Activated T-helper 17 cell treated with anti-CD3 and anti-CD28 coated beads, Interleukin-2, amount 50 U/mL, for 72 hours (primary cell): Measurements from ENCODE around the gene MRPL33. TPM values are rescaled to one million over a fixed set of nuclear protein-coding genes. Genes with fewer than 3 reads are reported as not detected.

Experiments
- ATAC-seq: fragments of 150-1000 bp; cut with Tn5 transposase; replicated peaks from 2 replicates; pipeline ENCODE4 v1.10.0; 2021; ENCODE audit warnings: mild to moderate bottlenecking, moderate library complexity
- H3K27ac Mint-ChIP-seq: one replicate; pipeline ENCODE4 v1.8.0; 2022; ENCODE audit warnings: mixed read lengths
- H3K27me3 Mint-ChIP-seq: one replicate; pipeline ENCODE4 v1.8.0; 2022; ENCODE audit warnings: mixed read lengths
- H3K36me3 Mint-ChIP-seq: one replicate; pipeline ENCODE4 v1.8.0; 2022; ENCODE audit warnings: low read depth, mild to moderate bottlenecking, mixed read lengths
- H3K4me1 Mint-ChIP-seq: one replicate; pipeline ENCODE4 v1.8.0; 2022; ENCODE audit warnings: mixed read lengths
- H3K4me3 Mint-ChIP-seq: one replicate; pipeline ENCODE4 v1.8.0; 2022; ENCODE audit warnings: mild to moderate bottlenecking, mixed read lengths
- H3K9me3 Mint-ChIP-seq: one replicate; pipeline ENCODE4 v1.8.0; 2022; ENCODE audit warnings: mixed read lengths
- total RNA-seq, 2 donors: library from RNA; stranded (reverse); gene quantifications; one replicate each; pipeline ENCODE4 v1.2.3, GENCODE V29; 2022

The MRPL33 gene
- total RNA-seq, 2 donors from 2014 or later, result 53.1 to 76.3 TPM

GRCh38 chr2:27802547-27802946, 31.0 kb downstream of the MRPL33 start:
- no peak for ATAC-seq
- Mint-ChIP-seq H3K4me1 (no peaks in the 10 kb centered on the region), H3K27ac (no peak overlapping the region), H3K36me3 (no peaks in the 10 kb centered on the region), H3K9me3 (no peaks in the 10 kb centered on the region), H3K27me3 (no peaks in the 10 kb centered on the region), H3K4me3 (no peak overlapping the region)

- no peak for ATAC-seq
- Mint-ChIP-seq H3K27me3 (no peaks in the 10 kb centered on the region), H3K4me1 (no peaks in the 10 kb centered on the region), H3K27ac (no peak overlapping the region), H3K36me3 (no peaks in the 10 kb centered on the region), H3K9me3 (no peaks in the 10 kb centered on the region), H3K4me3 (no peak overlapping the region)
Measured at GRCh38 chr2:27803046-27803445, 31.5 kb downstream of the MRPL33 start.

GRCh38 chr2:27804146-27804545, 32.6 kb downstream of the MRPL33 start:
- no peaks in the 10 kb centered on the region for H3K36me3 Mint-ChIP-seq
- no peak for ATAC-seq
- H3K27me3 Mint-ChIP-seq, result no peaks in the 10 kb centered on the region
- no peaks in the 10 kb centered on the region for H3K4me1 Mint-ChIP-seq
- no peak overlapping the region for H3K27ac Mint-ChIP-seq
- no peak overlapping the region for H3K4me3 Mint-ChIP-seq
- H3K9me3 Mint-ChIP-seq, result no peaks in the 10 kb centered on the region

GRCh38 chr2:27805180-27805579, 33.7 kb downstream of the MRPL33 start:
- H3K27ac Mint-ChIP-seq, result no peak overlapping the region
- no peaks in the 10 kb centered on the region for H3K9me3 Mint-ChIP-seq

GRCh38 chr2:27806311-27807059, 35.0 kb downstream of the MRPL33 start:
- ATAC-seq, result no peak
- no peak overlapping the region for H3K4me3 Mint-ChIP-seq
- no peak overlapping the region for H3K27ac Mint-ChIP-seq
- H3K36me3 Mint-ChIP-seq, result no peaks in the 10 kb centered on the region
- no peaks in the 10 kb centered on the region for H3K27me3 Mint-ChIP-seq
- peaks cover 5% of the 10 kb centered on the region for H3K4me1 Mint-ChIP-seq
- no peaks in the 10 kb centered on the region for H3K9me3 Mint-ChIP-seq

More at GRCh38 chr2:27805180-27805579, 33.7 kb downstream of the MRPL33 start:
- Mint-ChIP-seq H3K4me1 (peaks cover 4% of the 10 kb centered on the region), H3K4me3 (no peak overlapping the region), H3K36me3 (no peaks in the 10 kb centered on the region), H3K27me3 (no peaks in the 10 kb centered on the region)
- ATAC-seq, result no peak

GRCh38 chr2:27807476-27807875, 36.0 kb downstream of the MRPL33 start:
- Mint-ChIP-seq H3K9me3 (no peaks in the 10 kb centered on the region), H3K27ac (no peak overlapping the region), H3K27me3 (no peaks in the 10 kb centered on the region), H3K4me1 (peaks cover 5% of the 10 kb centered on the region), H3K36me3 (no peaks in the 10 kb centered on the region), H3K4me3 (no peak overlapping the region)
- no peak for ATAC-seq

GRCh38 chr2:27808418-27808817, 36.9 kb downstream of the MRPL33 start:
- Mint-ChIP-seq H3K4me1 (peaks cover 5% of the 10 kb centered on the region), H3K27me3 (no peaks in the 10 kb centered on the region), H3K36me3 (no peaks in the 10 kb centered on the region), H3K4me3 (no peak overlapping the region), H3K27ac (peak overlapping the region; percentile 44), H3K9me3 (no peaks in the 10 kb centered on the region)
- ATAC-seq, result no peak

GRCh38 chr2:27808984-27809383, 37.5 kb downstream of the MRPL33 start:
- Mint-ChIP-seq H3K9me3 (no peaks in the 10 kb centered on the region), H3K4me1 (peaks cover 5% of the 10 kb centered on the region), H3K27ac (no peak overlapping the region), H3K27me3 (no peaks in the 10 kb centered on the region), H3K4me3 (no peak overlapping the region), H3K36me3 (no peaks in the 10 kb centered on the region)
- no peak for ATAC-seq

- H3K27me3 Mint-ChIP-seq, result no peaks in the 10 kb centered on the region
- no peaks in the 10 kb centered on the region for H3K9me3 Mint-ChIP-seq
- H3K4me3 Mint-ChIP-seq, result no peak overlapping the region
- ATAC-seq, result peak; percentile 78
- peaks cover 5% of the 10 kb centered on the region for H3K4me1 Mint-ChIP-seq
- H3K36me3 Mint-ChIP-seq, result no peaks in the 10 kb centered on the region
- H3K27ac Mint-ChIP-seq, result no peak overlapping the region
Measured at GRCh38 chr2:27809761-27810241, 38.3 kb downstream of the MRPL33 start.

- H3K27ac Mint-ChIP-seq, result no peak overlapping the region
- H3K9me3 Mint-ChIP-seq, result no peaks in the 10 kb centered on the region
- H3K36me3 Mint-ChIP-seq, result no peaks in the 10 kb centered on the region
- peaks cover 5% of the 10 kb centered on the region for H3K4me1 Mint-ChIP-seq
- no peaks in the 10 kb centered on the region for H3K27me3 Mint-ChIP-seq
- ATAC-seq, result no peak
- H3K4me3 Mint-ChIP-seq, result no peak overlapping the region
Measured at GRCh38 chr2:27810455-27810854, 38.9 kb downstream of the MRPL33 start.

- H3K27me3 Mint-ChIP-seq, result no peaks in the 10 kb centered on the region
- H3K4me3 Mint-ChIP-seq, result no peak overlapping the region
- ATAC-seq, result no peak
- no peak overlapping the region for H3K27ac Mint-ChIP-seq
- H3K9me3 Mint-ChIP-seq, result no peaks in the 10 kb centered on the region
- peaks cover 5% of the 10 kb centered on the region for H3K4me1 Mint-ChIP-seq
- H3K36me3 Mint-ChIP-seq, result no peaks in the 10 kb centered on the region
Measured at GRCh38 chr2:27811768-27812167, 40.2 kb downstream of the MRPL33 start.

GRCh38 chr2:27814758-27815157, 43.2 kb downstream of the MRPL33 start:
- H3K27me3 Mint-ChIP-seq, result no peaks in the 10 kb centered on the region
- peaks cover 5% of the 10 kb centered on the region for H3K4me1 Mint-ChIP-seq
- no peak for ATAC-seq
- no peaks in the 10 kb centered on the region for H3K36me3 Mint-ChIP-seq
- no peak overlapping the region for H3K4me3 Mint-ChIP-seq
- H3K27ac Mint-ChIP-seq, result no peak overlapping the region
- H3K9me3 Mint-ChIP-seq, result no peaks in the 10 kb centered on the region

- H3K36me3 Mint-ChIP-seq, result no peaks in the 10 kb centered on the region
- H3K9me3 Mint-ChIP-seq, result no peaks in the 10 kb centered on the region
- no peak overlapping the region for H3K27ac Mint-ChIP-seq
- no peaks in the 10 kb centered on the region for H3K27me3 Mint-ChIP-seq
- no peak for ATAC-seq
- no peaks in the 10 kb centered on the region for H3K4me1 Mint-ChIP-seq
- H3K4me3 Mint-ChIP-seq, result no peak overlapping the region
Measured at GRCh38 chr2:27815860-27816438, 44.4 kb downstream of the MRPL33 start.

GRCh38 chr2:27822049-27822448, 50.5 kb downstream of the MRPL33 start:
- Mint-ChIP-seq H3K27me3 (no peaks in the 10 kb centered on the region), H3K9me3 (peaks cover 8% of the 10 kb centered on the region), H3K4me3 (no peak overlapping the region), H3K27ac (no peak overlapping the region), H3K36me3 (no peaks in the 10 kb centered on the region), H3K4me1 (no peaks in the 10 kb centered on the region)
- no peak for ATAC-seq

- no peaks in the 10 kb centered on the region for H3K36me3 Mint-ChIP-seq
- ATAC-seq, result no peak
- H3K4me3 Mint-ChIP-seq, result no peak overlapping the region
- peaks cover 8% of the 10 kb centered on the region for H3K9me3 Mint-ChIP-seq
- no peak overlapping the region for H3K27ac Mint-ChIP-seq
- H3K4me1 Mint-ChIP-seq, result no peaks in the 10 kb centered on the region
- H3K27me3 Mint-ChIP-seq, result no peaks in the 10 kb centered on the region
Measured at GRCh38 chr2:27823135-27823534, 51.6 kb downstream of the MRPL33 start.
